RWPE2 (cell line): ENCODE measurements around the gene SERPINC1.
A peak's percentile ranks its signal among the peaks of the same experiment; 100 is the strongest.

Experiments
- ATAC-seq: fragments of 200-7000 bp; cut with Tn5 transposase; 3 replicates; pipeline ENCODE4 v1.9.1; 2021; ENCODE audit warnings: low read depth
- DNase-seq: peaks from one replicate; pipeline ENCODE4 v3.0.0-alpha.2; 2020; ENCODE audit warnings: low spot score
- H3K27ac ChIP-seq: fragments of 450-650 bp; 2 replicates; pipeline ENCODE4 v1.5.1; 2017; ENCODE audit warnings: mild to moderate bottlenecking; ENCODE audit not compliant: poor library complexity, severe bottlenecking
- H3K27me3 ChIP-seq: fragments of 250-450 bp; sonication (Bioruptor Pico); 2 replicates; pipeline ENCODE4 v1.5.1; 2021; ENCODE audit warnings: mild to moderate bottlenecking, moderate library complexity; ENCODE audit not compliant: insufficient read depth, poor library complexity, severe bottlenecking
- H3K36me3 ChIP-seq: fragments of 250-450 bp; sonication (Bioruptor Pico); 2 replicates; pipeline ENCODE4 v1.5.1; 2020; ENCODE audit warnings: low read depth, mild to moderate bottlenecking, moderate library complexity
- H3K4me1 ChIP-seq: fragments of 250-450 bp; sonication (Bioruptor Pico); 2 replicates; pipeline ENCODE4 v1.5.1; 2021; ENCODE audit warnings: mild to moderate bottlenecking, moderate library complexity; ENCODE audit not compliant: insufficient read depth, poor library complexity, severe bottlenecking
- H3K4me3 ChIP-seq: fragments of 250-450 bp; sonication (Bioruptor Pico); 2 replicates; pipeline ENCODE4 v1.5.1; 2021; ENCODE audit warnings: mild to moderate bottlenecking, moderate library complexity; ENCODE audit not compliant: severe bottlenecking
- H3K9me3 ChIP-seq: fragments of 250-450 bp; sonication (Bioruptor Pico); 2 replicates; pipeline ENCODE4 v1.5.1; 2021; ENCODE audit warnings: mild to moderate bottlenecking, moderate library complexity; ENCODE audit not compliant: severe bottlenecking
- TF ChIP-seq, protein P1 (sequence below): fragments of 450-650 bp; IDR thresholded peaks from one replicate; pipeline ENCODE4 v1.5.1; 2017; ENCODE audit warnings: mild to moderate bottlenecking, moderate library complexity; ENCODE audit not compliant: poor library complexity, severe bottlenecking

Gene SERPINC1

DNA sequence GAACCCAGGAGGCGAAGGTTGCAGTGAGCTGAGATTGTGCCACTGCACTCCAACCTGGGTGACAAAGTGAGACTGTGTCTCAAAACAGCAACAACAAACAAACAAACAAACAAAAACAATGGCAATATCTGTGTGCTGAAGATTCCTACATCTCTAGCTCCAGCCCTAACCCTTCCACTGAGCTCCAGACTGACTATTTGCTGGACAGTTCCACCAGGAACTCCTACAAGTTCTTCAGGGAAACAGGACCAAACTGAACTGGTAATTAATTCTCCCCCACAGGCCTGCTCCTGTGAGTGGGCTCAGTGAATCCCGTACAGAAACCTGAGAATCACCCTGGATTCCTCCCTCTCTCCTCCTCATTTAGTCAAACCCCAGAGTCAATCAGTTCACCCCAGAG is 1.5 kb downstream of the SERPINC1 start:
- no peak overlapping the region for H3K4me3 ChIP-seq
- no peaks in the 10 kb centered on the region for H3K4me1 ChIP-seq
- DNase-seq (no peak), ATAC-seq (no peak)
- TF ChIP-seq, protein P1, sequence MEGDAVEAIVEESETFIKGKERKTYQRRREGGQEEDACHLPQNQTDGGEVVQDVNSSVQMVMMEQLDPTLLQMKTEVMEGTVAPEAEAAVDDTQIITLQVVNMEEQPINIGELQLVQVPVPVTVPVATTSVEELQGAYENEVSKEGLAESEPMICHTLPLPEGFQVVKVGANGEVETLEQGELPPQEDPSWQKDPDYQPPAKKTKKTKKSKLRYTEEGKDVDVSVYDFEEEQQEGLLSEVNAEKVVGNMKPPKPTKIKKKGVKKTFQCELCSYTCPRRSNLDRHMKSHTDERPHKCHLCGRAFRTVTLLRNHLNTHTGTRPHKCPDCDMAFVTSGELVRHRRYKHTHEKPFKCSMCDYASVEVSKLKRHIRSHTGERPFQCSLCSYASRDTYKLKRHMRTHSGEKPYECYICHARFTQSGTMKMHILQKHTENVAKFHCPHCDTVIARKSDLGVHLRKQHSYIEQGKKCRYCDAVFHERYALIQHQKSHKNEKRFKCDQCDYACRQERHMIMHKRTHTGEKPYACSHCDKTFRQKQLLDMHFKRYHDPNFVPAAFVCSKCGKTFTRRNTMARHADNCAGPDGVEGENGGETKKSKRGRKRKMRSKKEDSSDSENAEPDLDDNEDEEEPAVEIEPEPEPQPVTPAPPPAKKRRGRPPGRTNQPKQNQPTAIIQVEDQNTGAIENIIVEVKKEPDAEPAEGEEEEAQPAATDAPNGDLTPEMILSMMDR = no peak
- no peaks in the 10 kb centered on the region for H3K9me3 ChIP-seq
- no peaks in the 10 kb centered on the region for H3K36me3 ChIP-seq
- no peak overlapping the region for H3K27ac ChIP-seq
- no peaks in the 10 kb centered on the region for H3K27me3 ChIP-seq

DNA sequence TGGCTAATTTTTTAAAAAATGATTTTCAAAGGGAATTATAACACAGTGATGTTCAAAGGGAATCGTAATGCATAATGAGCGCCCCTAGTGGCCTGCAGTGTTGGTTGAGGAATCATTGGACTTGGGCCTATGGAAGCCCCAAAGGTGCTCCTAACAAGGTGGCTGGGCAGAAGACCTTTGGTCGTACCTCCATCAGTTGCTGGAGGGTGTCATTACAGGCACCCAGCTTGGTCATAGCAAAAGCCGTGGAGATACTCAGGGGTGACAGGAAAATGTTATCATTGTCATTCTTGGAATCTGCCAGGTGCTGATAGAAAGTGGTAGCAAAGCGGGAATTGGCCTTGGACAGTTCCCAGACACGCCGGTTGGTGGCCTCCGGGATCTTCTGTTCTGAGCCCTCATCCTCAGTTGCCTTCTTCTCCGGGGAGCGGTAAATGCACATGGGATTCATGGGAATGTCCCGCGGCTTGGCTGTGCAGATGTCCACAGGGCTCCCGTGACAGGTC is 2.7 kb downstream of the SERPINC1 start:
- no peaks in the 10 kb centered on the region for H3K4me1 ChIP-seq
- no peaks in the 10 kb centered on the region for H3K36me3 ChIP-seq
- H3K9me3 ChIP-seq = no peaks in the 10 kb centered on the region
- no peak overlapping the region for H3K4me3 ChIP-seq
- TF ChIP-seq, protein P1 = peak; percentile 67
- no peaks in the 10 kb centered on the region for H3K27me3 ChIP-seq
- ATAC-seq = 0 out of 3 replicates have a peak, but pooled peaks have one; percentile 55
- no peak overlapping the region for H3K27ac ChIP-seq
- no peak for DNase-seq

DNA sequence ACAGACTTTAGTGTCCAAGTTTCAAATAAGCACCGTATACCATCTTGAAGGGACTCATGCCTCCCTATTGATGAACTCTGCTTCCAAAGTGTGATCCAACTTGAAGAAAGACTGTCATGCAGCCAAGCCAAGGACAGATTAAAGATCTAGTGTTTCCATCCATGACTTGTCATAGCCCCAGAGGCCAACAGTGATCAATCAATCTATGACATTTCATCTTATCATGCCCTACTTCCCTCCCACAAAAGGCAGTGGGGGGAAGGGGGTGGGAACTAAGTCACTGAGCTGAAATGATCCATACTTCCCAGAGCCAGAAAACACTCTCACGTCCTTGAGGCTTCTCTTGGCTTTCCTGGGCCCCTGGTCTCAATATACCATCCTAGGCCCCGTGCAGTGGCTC is 4.0 kb downstream of the SERPINC1 start:
- DNase-seq = no peak
- no peak for ATAC-seq
- no peak overlapping the region for H3K27ac ChIP-seq
- no peaks in the 10 kb centered on the region for H3K4me1 ChIP-seq
- no peak overlapping the region for H3K4me3 ChIP-seq
- H3K9me3 ChIP-seq = no peaks in the 10 kb centered on the region
- no peaks in the 10 kb centered on the region for H3K36me3 ChIP-seq
- H3K27me3 ChIP-seq = no peaks in the 10 kb centered on the region
- TF ChIP-seq, protein P1 = no peak

DNA sequence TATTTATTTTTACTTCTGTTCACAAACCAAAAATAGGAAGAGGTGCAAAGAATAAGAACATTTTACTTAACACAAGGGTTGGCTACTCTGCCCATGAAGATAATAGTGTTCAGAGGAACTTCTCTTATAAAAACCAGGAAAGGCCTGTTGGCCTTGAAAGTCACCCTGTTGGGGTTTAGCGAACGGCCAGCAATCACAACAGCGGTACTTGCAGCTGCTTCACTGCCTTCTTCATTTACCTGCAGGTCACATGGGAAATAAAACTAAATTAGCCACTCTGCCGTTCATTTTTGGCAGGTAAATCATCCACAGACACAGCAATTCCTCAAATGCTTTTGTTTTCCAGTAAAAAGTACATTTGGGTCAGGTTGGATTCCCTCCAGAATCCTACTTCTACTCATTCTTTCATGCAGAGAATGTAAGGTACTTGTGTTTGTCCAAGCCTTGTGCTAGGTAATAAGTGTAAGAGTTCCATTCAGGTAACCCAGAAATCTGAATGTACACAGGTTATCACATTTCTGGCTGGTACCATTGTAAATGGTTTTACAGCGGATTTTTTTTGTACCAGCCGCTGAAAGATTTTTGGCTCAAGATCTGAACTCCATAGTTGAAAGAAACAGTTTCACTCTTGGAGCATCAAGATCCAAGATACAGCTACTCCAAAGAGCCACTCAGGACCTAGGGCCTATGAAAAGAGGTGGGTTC is 13.1 kb downstream of the SERPINC1 start:
- DNase-seq (no peak), ATAC-seq (no peak)
- Histone ChIP-seq H3K36me3 (no peaks in the 10 kb centered on the region), H3K27ac (no peak overlapping the region), H3K27me3 (no peaks in the 10 kb centered on the region), H3K4me1 (no peaks in the 10 kb centered on the region), H3K4me3 (no peak overlapping the region), H3K9me3 (no peaks in the 10 kb centered on the region)
- TF ChIP-seq, protein P1 = no peak

DNA sequence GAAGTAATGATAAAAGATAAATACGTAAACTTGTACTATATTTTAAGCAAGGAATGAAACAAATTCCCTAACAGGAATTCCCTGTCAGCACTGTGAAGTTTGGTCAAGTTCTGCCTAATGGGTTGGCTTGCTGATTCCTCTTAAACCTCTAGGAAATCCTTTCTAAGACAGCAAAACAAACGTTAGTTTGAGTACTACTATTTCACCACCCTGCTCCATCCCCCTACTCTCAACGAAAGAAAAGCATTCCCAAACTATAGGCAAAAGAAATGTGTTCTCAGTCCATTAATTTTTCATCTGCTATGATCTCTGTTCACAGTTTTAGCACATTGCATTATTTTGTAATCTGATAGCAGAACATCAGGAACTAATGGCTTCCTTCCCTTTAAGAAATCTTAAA is 16.1 kb downstream of the SERPINC1 start:
- no peaks in the 10 kb centered on the region for H3K27me3 ChIP-seq
- DNase-seq (no peak), ATAC-seq (no peak)
- H3K9me3 ChIP-seq = no peaks in the 10 kb centered on the region
- H3K27ac ChIP-seq = no peak overlapping the region
- no peaks in the 10 kb centered on the region for H3K36me3 ChIP-seq
- no peak overlapping the region for H3K4me3 ChIP-seq
- H3K4me1 ChIP-seq = no peaks in the 10 kb centered on the region
- TF ChIP-seq, protein P1 = no peak
